Prostate gland (tissue), 2 donors: ENCODE measurements around the gene BRSK1. TPM values are rescaled to one million over a fixed set of nuclear protein-coding genes. Genes with fewer than 3 reads are reported as not detected.

Experiments used
- DNase-seq: peaks from one replicate; pipeline ENCODE4 v3.0.0-alpha.2; 2019; ENCODE audit warnings: low spot score
- H3K27ac ChIP-seq, 2 donors: fragments of 200-600 bp; sonication (generic); 2 replicates each; pipeline ENCODE4 v1.5.1; 2017 to 2019
- H3K27me3 ChIP-seq: fragments of 200-600 bp; sonication (generic); replicated peaks from 2 replicates; pipeline ENCODE4 v1.5.1; 2019; ENCODE audit not compliant: insufficient read depth
- H3K36me3 ChIP-seq, 2 donors: fragments of 200-600 bp; sonication (generic); 1 replicate in 1 of 2; 2 replicates in 1 of 2; pipeline versions ENCODE4 v1.5.1 to v1.8.1; 2017 to 2019
- H3K4me1 ChIP-seq: fragments of 200-600 bp; sonication (generic); replicated peaks from 2 replicates; pipeline ENCODE4 v1.5.1; 2019
- H3K4me3 ChIP-seq, 2 donors: fragments of 200-600 bp; sonication (generic); 2 replicates each; pipeline ENCODE4 v1.5.1; 2017 to 2019
- H3K9me3 ChIP-seq: fragments of 200-600 bp; sonication (generic); 2 replicates; pipeline ENCODE4 v1.5.1; 2017
- POLR2A ChIP-seq: fragments of 450-650 bp; IDR thresholded peaks from one replicate; pipeline ENCODE4 v1.6.1; 2016; ENCODE audit warnings: antibody characterized with exemption, mild to moderate bottlenecking
- POLR2AphosphoS5 ChIP-seq: sonication (generic); formaldehyde crosslinking; IDR thresholded peaks from one replicate; pipeline ENCODE4 v1.6.1; 2017; ENCODE audit warnings: antibody characterized with exemption
- WGBS: methylation state at CpG from one replicate; pipeline ENCODE4 v1.1.5; 2018; 5-methylcytosine and 5-hydroxymethylcytosine counted together
- intact Hi-C: fragments of 100-400 bp; cut with DNase I; formaldehyde crosslinking; loops from one replicate; pipeline ENCODE4 v1.14.2; 2022
- total RNA-seq, 2 donors: library from RNA; depleted of rRNA; stranded (reverse); fragments of >200 nt; gene quantifications; one replicate each; pipeline ENCODE4 v1.1.0, GENCODE V29; 2016
- TF ChIP-seq, protein P1 (sequence below), 4 experiments: fragments of 200-600 bp in 2 of 4; fragments of 450-650 bp in 2 of 4; sonication (generic) in 2 of 4; IDR thresholded peaks; 1 replicate in 3 of 4; 2 replicates in 1 of 4; pipeline ENCODE4 v1.5.1; 2016 to 2019; ENCODE audit warnings: antibody characterized with exemption in 4 of 4, mild to moderate bottlenecking in 2 of 4, moderate library complexity in 2 of 4

Gene BRSK1
- total RNA-seq, 2 donors from 2014 or later, result 1.4 to 10.9 TPM

DNA sequence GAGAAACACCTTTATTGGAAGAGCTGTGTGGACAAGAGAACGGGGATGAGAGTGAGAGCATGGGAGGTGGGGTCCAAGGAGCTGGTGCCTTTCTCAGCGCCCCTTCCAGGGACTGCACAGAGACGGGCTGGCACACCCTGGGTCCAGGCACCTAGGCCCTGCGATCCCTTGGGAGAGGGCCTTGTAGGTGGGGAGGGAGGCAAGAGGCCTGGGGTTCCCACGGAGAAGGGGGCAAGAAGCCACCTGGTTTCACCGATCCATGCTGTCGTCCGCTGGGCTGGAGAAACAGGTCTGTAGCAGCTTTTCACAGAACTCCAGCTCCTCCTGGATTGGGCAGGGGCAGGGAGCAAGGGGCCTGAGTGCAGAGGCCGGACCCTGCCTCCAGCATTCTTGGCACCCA lies 21.4 kb upstream of the BRSK1 start:
- TF ChIP-seq, protein P1, sequence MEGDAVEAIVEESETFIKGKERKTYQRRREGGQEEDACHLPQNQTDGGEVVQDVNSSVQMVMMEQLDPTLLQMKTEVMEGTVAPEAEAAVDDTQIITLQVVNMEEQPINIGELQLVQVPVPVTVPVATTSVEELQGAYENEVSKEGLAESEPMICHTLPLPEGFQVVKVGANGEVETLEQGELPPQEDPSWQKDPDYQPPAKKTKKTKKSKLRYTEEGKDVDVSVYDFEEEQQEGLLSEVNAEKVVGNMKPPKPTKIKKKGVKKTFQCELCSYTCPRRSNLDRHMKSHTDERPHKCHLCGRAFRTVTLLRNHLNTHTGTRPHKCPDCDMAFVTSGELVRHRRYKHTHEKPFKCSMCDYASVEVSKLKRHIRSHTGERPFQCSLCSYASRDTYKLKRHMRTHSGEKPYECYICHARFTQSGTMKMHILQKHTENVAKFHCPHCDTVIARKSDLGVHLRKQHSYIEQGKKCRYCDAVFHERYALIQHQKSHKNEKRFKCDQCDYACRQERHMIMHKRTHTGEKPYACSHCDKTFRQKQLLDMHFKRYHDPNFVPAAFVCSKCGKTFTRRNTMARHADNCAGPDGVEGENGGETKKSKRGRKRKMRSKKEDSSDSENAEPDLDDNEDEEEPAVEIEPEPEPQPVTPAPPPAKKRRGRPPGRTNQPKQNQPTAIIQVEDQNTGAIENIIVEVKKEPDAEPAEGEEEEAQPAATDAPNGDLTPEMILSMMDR (IDR thresholded peaks at IDR 0.05), result no peak
- TF ChIP-seq POLR2AphosphoS5 (no peak), POLR2A (no peak)
- no peaks in the 10 kb centered on the region for H3K4me1 ChIP-seq
- WGBS, result 92% methylated on average over 9 of the region's 9 CpGs

DNA sequence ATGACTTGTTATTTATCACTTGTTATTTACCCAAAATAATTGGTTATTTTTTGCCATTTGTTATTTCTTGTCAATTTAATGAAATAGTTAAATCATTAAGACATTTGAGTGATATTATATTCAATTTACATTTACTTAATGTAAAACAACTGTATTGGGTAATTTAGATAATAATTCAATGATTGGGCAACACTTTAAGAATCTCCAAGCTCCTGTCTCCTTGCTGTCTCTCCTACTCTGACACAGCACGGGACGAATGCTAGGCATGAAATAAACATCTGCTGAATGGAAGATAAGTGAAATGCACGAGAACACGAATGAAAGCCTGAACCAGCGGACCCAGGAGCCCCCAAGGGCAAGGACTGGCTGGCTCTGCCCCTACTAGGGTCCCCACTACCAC lies 19.3 kb upstream of the BRSK1 start:
- intact Hi-C loops, result no loop called here
- TF ChIP-seq, protein P1 (IDR thresholded peaks at IDR 0.05), result no peak
- no peak for TF ChIP-seq POLR2A
- TF ChIP-seq POLR2AphosphoS5, result no peak
- no peak overlapping the region for H3K4me3 ChIP-seq
- H3K27me3 ChIP-seq, result no peaks in the 10 kb centered on the region
- H3K27ac ChIP-seq, result no peak overlapping the region
- DNase-seq, result no peak
- H3K36me3 ChIP-seq, result no peaks in the 10 kb centered on the region
- WGBS, result 79% methylated on average over 5 of the region's 5 CpGs
- H3K9me3 ChIP-seq, result no peaks in the 10 kb centered on the region
- H3K4me1 ChIP-seq, result no peaks in the 10 kb centered on the region

More for the DNA sequence above, 21.4 kb upstream of the BRSK1 start:
- H3K9me3 ChIP-seq, result no peaks in the 10 kb centered on the region
- H3K4me3 ChIP-seq, result no peak overlapping the region
- intact Hi-C loops, result no loop called here
- H3K27ac ChIP-seq, result no peak overlapping the region
- no peaks in the 10 kb centered on the region for H3K27me3 ChIP-seq
- no peak for DNase-seq
- H3K36me3 ChIP-seq, result no peaks in the 10 kb centered on the region

DNA sequence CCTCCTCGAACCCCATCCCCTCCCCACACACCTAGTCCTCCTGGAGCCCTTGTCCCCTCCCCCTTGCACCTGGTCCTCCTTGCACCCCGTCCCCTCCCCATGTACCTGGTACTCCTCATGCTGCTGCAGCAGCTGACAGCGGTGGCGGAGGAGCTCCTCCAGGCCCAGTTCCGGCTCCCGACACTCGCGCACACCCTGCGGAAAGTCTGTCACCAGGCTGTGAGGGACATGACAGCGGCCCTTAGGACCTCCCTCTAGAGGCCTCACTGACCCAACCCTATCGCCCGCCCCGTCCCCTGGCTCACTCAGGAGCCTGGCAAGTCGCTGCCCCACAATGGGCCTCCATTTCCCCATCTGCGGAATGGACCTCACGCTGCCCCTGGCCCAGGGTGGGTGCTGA lies 18.6 kb upstream of the BRSK1 start:
- intact Hi-C loops, result no loop called here
- Histone ChIP-seq H3K4me3 (no peak overlapping the region), H3K9me3 (no peaks in the 10 kb centered on the region), H3K27me3 (no peaks in the 10 kb centered on the region), H3K36me3 (no peaks in the 10 kb centered on the region), H3K4me1 (no peaks in the 10 kb centered on the region), H3K27ac (no peak overlapping the region)
- no peak for DNase-seq
- TF ChIP-seq POLR2AphosphoS5, result no peak
- TF ChIP-seq, protein P1 (IDR thresholded peaks at IDR 0.05), result no peak
- TF ChIP-seq POLR2A, result no peak
- 92% methylated on average over 16 of the region's 16 CpGs for WGBS

DNA sequence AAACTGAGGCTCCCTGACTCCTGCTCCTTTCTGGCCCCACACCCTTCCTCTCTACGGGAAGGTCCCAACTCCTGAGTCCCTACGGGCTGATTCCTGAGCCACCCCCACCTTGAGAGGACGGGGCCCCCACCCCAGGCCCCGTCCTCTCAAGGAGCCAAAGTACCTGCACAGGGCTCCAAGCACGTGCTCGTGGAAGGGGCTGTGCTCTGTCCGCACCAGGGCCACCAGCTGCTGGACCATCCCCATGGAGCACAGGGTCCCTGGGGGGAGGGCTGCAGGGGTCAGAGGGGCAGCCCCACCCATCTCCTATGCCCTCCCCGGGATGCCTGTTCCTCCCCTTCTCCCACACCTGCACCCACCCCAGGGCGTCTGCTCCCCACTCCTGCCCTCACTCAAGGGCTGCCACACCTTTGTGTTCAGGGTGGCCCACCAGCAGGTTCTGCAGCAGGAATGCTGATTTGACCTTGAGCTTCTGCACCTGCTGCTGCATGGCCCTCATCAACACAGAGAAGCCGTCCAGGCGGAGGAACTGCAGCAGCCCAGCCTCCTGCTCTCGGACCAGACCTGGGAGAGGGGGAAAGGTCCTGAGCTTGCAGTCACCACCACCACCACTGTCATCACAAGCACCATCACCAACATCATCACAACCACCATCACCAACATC lies 17.9 kb upstream of the BRSK1 start:
- DNase-seq, result no peak
- WGBS, result 96% methylated on average over 12 of the region's 12 CpGs

DNA sequence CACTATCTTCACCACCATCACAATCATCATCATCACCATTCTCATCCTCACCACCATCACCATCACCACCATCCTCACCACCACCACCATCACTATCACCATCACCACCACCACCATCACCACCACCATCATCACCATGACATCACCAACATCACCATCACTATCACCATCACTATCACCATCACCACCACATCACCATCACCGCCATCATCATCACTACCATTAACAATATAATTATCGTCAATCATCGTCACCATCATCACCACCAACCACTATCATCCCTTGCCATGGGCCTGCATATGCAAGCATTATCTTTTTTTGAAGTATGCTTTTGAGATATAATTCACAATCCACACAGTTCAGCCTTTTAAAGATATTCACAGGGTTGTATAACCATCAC lies 17.4 kb upstream of the BRSK1 start:
- DNase-seq, result no peak
- 100% methylated on average over 3 of the region's 3 CpGs for WGBS

More for the DNA sequence above, 17.9 kb upstream of the BRSK1 start:
- Histone ChIP-seq H3K27ac (no peak overlapping the region), H3K4me1 (no peaks in the 10 kb centered on the region), H3K4me3 (no peak overlapping the region), H3K9me3 (no peaks in the 10 kb centered on the region), H3K27me3 (no peaks in the 10 kb centered on the region), H3K36me3 (no peaks in the 10 kb centered on the region)
- intact Hi-C loops, result no loop called here
- TF ChIP-seq POLR2AphosphoS5 (no peak), POLR2A (no peak)
- TF ChIP-seq, protein P1 (IDR thresholded peaks at IDR 0.05), result no peak

More for the DNA sequence above, 17.4 kb upstream of the BRSK1 start:
- H3K4me1 ChIP-seq, result no peaks in the 10 kb centered on the region
- no peak overlapping the region for H3K27ac ChIP-seq
- H3K4me3 ChIP-seq, result no peak overlapping the region
- H3K9me3 ChIP-seq, result no peaks in the 10 kb centered on the region
- H3K27me3 ChIP-seq, result no peaks in the 10 kb centered on the region
- TF ChIP-seq POLR2AphosphoS5, result no peak
- TF ChIP-seq, protein P1 (IDR thresholded peaks at IDR 0.05), result no peak
- TF ChIP-seq POLR2A, result no peak
- H3K36me3 ChIP-seq, result no peaks in the 10 kb centered on the region
- intact Hi-C loops, result no loop called here
